ENCODE results near the gene SCAP. TPM values are rescaled to one million over a fixed set of nuclear protein-coding genes. Genes with fewer than 3 reads are reported as not detected.
A peak's percentile ranks its signal among the peaks of the same experiment; 100 is the strongest.

SCAP gene
- total and polyA plus RNA-seq, 2 of the 13 experiments (the other 11 are each of a cell fraction or from before 2014, with no cell fraction given), result 40.4 to 53.3 TPM

DNA sequence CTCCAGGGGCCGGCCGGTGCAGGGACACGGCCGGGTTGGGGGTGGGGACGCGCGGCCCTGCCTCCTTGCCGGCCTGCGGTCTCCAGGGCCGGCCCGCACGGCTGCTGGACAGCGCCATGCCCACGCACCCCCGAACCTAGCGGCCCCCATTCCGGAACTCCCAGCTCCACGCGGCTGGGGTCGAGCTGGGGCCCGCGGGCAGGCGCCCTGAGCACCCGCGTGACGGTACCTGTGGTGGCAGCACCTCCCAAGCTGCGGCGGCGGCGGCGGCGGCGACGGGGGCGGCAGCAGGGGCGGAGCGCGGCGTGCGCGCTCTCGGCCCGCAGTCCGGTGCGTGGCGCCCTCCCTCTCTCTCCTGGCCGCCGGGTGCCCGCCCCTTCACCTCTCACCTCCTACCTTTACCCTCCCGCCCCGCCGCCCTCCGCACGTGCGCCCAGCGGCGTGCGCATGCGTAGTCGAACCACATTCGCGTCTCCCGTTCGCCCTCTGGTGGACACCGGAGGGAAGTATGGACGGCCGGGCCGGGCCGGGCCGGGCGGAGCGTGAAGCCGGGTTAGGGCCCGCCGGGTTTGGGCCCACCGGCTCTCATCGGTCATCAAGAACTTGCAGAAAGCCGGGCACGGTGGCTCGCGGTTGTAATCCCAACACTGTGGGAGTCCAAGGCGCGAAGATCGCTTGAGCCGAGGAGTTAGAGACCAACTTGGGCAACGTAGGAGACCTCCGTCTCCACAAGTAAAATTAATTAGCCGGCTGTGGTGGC lies at the start of gene SCAP (continued):
- TF ChIP-seq, protein P1, sequence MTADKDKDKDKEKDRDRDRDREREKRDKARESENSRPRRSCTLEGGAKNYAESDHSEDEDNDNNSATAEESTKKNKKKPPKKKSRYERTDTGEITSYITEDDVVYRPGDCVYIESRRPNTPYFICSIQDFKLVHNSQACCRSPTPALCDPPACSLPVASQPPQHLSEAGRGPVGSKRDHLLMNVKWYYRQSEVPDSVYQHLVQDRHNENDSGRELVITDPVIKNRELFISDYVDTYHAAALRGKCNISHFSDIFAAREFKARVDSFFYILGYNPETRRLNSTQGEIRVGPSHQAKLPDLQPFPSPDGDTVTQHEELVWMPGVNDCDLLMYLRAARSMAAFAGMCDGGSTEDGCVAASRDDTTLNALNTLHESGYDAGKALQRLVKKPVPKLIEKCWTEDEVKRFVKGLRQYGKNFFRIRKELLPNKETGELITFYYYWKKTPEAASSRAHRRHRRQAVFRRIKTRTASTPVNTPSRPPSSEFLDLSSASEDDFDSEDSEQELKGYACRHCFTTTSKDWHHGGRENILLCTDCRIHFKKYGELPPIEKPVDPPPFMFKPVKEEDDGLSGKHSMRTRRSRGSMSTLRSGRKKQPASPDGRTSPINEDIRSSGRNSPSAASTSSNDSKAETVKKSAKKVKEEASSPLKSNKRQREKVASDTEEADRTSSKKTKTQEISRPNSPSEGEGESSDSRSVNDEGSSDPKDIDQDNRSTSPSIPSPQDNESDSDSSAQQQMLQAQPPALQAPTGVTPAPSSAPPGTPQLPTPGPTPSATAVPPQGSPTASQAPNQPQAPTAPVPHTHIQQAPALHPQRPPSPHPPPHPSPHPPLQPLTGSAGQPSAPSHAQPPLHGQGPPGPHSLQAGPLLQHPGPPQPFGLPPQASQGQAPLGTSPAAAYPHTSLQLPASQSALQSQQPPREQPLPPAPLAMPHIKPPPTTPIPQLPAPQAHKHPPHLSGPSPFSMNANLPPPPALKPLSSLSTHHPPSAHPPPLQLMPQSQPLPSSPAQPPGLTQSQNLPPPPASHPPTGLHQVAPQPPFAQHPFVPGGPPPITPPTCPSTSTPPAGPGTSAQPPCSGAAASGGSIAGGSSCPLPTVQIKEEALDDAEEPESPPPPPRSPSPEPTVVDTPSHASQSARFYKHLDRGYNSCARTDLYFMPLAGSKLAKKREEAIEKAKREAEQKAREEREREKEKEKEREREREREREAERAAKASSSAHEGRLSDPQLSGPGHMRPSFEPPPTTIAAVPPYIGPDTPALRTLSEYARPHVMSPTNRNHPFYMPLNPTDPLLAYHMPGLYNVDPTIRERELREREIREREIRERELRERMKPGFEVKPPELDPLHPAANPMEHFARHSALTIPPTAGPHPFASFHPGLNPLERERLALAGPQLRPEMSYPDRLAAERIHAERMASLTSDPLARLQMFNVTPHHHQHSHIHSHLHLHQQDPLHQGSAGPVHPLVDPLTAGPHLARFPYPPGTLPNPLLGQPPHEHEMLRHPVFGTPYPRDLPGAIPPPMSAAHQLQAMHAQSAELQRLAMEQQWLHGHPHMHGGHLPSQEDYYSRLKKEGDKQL (CRISPR knock-in tag; IDR thresholded peaks at IDR 0.05; ENCODE audit: low read depth), result peak; percentile 57; the same call in 1 of the 2 replicates
- TF ChIP-seq GTF3A (CRISPR knock-in tag; conservative IDR thresholded peaks at IDR 0.05), result no peak
- no peak for TF ChIP-seq ZNF20 (CRISPR knock-in tag; IDR thresholded peaks at IDR 0.05)
- TF ChIP-seq, protein P2, sequence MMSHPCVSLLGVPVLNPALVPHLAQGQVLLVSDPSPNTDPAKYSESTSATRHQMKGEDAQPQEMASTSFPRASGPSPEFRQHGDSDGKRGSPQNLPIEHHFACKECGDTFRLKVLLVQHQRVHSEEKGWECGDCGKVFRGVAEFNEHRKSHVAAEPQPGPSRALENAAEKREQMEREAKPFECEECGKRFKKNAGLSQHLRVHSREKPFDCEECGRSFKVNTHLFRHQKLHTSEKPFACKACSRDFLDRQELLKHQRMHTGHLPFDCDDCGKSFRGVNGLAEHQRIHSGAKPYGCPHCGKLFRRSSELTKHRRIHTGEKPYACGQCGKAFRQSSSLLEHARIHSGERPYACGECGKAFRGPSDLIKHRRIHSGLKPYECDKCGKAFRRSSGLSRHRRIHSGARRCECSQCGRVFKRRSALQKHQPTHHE (CRISPR knock-in tag; IDR thresholded peaks at IDR 0.05; ENCODE audit: borderline replicate concordance), result no peak; the same call in 1 of the 2 replicates
- TF ChIP-seq, protein P3, sequence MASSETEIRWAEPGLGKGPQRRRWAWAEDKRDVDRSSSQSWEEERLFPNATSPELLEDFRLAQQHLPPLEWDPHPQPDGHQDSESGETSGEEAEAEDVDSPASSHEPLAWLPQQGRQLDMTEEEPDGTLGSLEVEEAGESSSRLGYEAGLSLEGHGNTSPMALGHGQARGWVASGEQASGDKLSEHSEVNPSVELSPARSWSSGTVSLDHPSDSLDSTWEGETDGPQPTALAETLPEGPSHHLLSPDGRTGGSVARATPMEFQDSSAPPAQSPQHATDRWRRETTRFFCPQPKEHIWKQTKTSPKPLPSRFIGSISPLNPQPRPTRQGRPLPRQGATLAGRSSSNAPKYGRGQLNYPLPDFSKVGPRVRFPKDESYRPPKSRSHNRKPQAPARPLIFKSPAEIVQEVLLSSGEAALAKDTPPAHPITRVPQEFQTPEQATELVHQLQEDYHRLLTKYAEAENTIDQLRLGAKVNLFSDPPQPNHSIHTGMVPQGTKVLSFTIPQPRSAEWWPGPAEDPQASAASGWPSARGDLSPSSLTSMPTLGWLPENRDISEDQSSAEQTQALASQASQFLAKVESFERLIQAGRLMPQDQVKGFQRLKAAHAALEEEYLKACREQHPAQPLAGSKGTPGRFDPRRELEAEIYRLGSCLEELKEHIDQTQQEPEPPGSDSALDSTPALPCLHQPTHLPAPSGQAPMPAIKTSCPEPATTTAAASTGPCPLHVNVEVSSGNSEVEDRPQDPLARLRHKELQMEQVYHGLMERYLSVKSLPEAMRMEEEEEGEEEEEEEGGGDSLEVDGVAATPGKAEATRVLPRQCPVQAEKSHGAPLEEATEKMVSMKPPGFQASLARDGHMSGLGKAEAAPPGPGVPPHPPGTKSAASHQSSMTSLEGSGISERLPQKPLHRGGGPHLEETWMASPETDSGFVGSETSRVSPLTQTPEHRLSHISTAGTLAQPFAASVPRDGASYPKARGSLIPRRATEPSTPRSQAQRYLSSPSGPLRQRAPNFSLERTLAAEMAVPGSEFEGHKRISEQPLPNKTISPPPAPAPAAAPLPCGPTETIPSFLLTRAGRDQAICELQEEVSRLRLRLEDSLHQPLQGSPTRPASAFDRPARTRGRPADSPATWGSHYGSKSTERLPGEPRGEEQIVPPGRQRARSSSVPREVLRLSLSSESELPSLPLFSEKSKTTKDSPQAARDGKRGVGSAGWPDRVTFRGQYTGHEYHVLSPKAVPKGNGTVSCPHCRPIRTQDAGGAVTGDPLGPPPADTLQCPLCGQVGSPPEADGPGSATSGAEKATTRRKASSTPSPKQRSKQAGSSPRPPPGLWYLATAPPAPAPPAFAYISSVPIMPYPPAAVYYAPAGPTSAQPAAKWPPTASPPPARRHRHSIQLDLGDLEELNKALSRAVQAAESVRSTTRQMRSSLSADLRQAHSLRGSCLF (CRISPR knock-in tag; IDR thresholded peaks at IDR 0.05; ENCODE audit: borderline replicate concordance), result no peak
- peak; percentile 54; the same call in 1 of the 2 replicates for TF ChIP-seq ZNF891 (CRISPR knock-in tag; IDR thresholded peaks at IDR 0.05)
- TF ChIP-seq, protein P4, sequence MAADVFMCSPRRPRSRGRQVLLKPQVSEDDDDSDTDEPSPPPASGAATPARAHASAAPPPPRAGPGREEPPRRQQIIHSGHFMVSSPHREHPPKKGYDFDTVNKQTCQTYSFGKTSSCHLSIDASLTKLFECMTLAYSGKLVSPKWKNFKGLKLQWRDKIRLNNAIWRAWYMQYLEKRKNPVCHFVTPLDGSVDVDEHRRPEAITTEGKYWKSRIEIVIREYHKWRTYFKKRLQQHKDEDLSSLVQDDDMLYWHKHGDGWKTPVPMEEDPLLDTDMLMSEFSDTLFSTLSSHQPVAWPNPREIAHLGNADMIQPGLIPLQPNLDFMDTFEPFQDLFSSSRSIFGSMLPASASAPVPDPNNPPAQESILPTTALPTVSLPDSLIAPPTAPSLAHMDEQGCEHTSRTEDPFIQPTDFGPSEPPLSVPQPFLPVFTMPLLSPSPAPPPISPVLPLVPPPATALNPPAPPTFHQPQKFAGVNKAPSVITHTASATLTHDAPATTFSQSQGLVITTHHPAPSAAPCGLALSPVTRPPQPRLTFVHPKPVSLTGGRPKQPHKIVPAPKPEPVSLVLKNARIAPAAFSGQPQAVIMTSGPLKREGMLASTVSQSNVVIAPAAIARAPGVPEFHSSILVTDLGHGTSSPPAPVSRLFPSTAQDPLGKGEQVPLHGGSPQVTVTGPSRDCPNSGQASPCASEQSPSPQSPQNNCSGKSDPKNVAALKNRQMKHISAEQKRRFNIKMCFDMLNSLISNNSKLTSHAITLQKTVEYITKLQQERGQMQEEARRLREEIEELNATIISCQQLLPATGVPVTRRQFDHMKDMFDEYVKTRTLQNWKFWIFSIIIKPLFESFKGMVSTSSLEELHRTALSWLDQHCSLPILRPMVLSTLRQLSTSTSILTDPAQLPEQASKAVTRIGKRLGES (CRISPR knock-in tag; IDR thresholded peaks at IDR 0.05; ENCODE audit: borderline replicate concordance), result no peak; the same call in 1 of the 2 replicates
- peak; percentile 42 for TF ChIP-seq ZNF317 (CRISPR knock-in tag; IDR thresholded peaks at IDR 0.05)
- no peak; the same call in 1 of the 2 replicates for TF ChIP-seq ZFP90 (CRISPR knock-in tag; IDR thresholded peaks at IDR 0.05; ENCODE audit: borderline replicate concordance)
- TF ChIP-seq, protein P5, sequence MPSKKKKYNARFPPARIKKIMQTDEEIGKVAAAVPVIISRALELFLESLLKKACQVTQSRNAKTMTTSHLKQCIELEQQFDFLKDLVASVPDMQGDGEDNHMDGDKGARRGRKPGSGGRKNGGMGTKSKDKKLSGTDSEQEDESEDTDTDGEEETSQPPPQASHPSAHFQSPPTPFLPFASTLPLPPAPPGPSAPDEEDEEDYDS (CRISPR knock-in tag; IDR thresholded peaks at IDR 0.05), result peak; percentile 68

Data from HepG2 (cell line).